GM19099 (cell line): Measurements from ENCODE around the gene AFAP1L2.

Experiments
- POLR2A ChIP-seq: IDR thresholded peaks from 3 replicates; pipeline ENCODE4 v1.6.1; 2011; ENCODE audit warnings: low read depth; ENCODE audit not compliant: insufficient read length; ENCODE audit errors: extremely low read depth

The AFAP1L2 gene

GRCh38 chr10:114252092-114252491, 152.2 kb downstream of the AFAP1L2 start:
- no peak for TF ChIP-seq POLR2A

DNA sequence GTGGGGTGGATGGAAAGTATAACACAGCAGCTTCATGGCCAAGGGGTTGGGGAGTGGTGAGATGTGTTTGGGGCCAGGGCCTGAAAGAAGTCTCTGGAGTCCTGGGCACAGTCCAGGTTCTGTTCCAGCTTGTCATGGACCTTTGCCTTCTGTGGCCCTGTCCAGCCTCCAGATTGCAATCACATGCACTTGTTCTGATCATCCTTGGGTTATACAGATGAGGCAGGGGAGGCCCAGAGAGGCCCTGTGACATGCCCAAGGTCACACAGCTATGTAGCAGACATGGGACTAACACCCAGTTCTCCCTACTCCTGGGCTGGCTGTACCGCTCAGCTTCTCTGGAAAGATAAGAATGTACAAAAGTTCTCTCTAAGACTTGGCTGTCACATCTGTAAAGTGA, 153.6 kb downstream of the AFAP1L2 start:
- no peak for TF ChIP-seq POLR2A

- no peak for TF ChIP-seq POLR2A
These were observed 154.1 kb downstream of the AFAP1L2 start for GRCh38 chr10:114250236-114250635.

DNA sequence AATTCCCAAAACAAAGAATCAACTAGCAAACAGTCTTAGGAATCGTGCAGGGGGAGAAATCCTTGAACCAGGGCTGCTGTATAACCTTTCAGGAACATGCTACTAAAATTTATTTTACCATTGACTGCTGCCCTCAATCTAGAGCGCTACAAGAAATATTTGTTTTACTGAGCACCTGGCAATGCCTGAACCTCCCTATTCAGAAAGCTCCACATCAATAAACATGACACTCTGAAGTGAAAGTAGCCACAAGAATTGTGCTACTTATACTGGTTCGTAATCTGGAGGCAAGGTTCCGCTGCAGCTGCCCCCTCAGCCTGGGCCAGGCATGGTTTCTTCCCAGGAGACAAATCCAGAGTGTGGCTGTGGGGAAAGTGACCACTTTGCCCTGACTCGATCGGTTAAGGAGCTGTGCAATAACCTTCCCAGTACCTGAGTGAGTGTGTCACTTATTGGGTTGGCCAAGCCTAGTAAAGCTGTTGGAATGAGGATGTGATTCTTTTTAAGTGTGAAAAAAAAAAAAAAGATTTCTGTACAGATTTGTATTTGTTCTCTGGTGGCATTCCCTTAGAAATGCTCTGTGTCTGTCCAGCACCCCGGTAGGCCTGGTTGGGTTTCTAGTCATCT, 157.5 kb downstream of the AFAP1L2 start:
- no peak for TF ChIP-seq POLR2A

DNA sequence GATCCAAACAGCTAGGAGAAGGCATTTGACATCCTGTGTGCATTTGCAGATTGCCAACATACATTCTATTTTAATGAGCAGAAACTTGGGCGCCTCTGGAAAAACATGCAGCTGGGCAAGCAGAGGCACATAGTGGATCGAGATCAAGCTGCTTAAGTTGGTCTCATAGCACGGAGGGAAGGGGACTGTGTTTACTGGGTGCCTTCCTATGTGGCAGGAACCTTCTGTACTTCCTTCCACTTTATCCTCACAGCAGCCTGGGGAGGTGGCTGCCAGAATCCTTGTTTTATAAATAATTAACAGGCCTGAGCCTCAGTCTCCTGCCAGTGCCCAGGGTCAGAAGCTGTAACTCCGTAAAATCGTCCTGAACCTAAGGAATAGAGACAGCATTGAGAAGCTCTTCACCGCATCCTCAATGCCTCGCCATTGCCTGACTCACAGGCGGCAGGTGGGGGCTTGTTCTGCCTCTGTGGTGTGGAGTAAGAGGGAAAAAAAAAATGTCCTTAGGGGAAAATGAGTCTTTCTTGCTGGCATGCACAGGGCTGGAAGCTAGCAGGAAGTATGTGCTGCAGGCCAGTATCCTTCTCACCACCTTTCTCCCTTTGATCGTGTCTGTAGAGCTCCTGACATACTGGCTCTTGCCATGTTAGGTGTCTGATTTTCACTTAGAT, 159.0 kb downstream of the AFAP1L2 start:
- TF ChIP-seq POLR2A = no peak
